Hepatocyte (in vitro differentiated cells): ENCODE results near the gene TOX3.

ENCODE experiments used
- CTCF ChIP-seq: fragments of 200-600 bp; sonication (generic); IDR thresholded peaks from 2 replicates; pipeline ENCODE4 v1.5.1; 2016; ENCODE audit warnings: antibody characterized with exemption, mild to moderate bottlenecking; ENCODE audit not compliant: poor library complexity
- EZH2 ChIP-seq: fragments of 200-600 bp; sonication (generic); IDR thresholded peaks from 2 replicates; pipeline ENCODE4 v1.6.1; 2016; ENCODE audit warnings: antibody characterized with exemption, mild to moderate bottlenecking, borderline replicate concordance
- EZH2phosphoT487 ChIP-seq: fragments of 200-600 bp; sonication (generic); IDR thresholded peaks from one replicate; pipeline ENCODE4 v1.6.1; 2018; ENCODE audit warnings: antibody characterized with exemption, mild to moderate bottlenecking, low read depth, moderate library complexity; ENCODE audit not compliant: unreplicated experiment, severe bottlenecking

- TF ChIP-seq CTCF = no peak
- TF ChIP-seq EZH2 = no peak
- TF ChIP-seq EZH2phosphoT487 = no peak
Observed at GRCh38 chr16:52491216-52491615, 55.7 kb downstream of the TOX3 start.
